IMR-90 (cell line): ENCODE measurements around the gene ASS1. TPM values are rescaled to one million over a fixed set of nuclear protein-coding genes. Genes with fewer than 3 reads are reported as not detected.

Experiments used
- ATAC-seq: fragments of 200-7000 bp; cut with Tn5 transposase; 2 replicates; pipeline ENCODE4 v1.9.1; 2020; ENCODE audit warnings: low read depth, mild to moderate bottlenecking, moderate library complexity
- BruUV-seq: library from RNA; stranded (reverse); fragments of 400-500 nt; replicated peaks from 2 replicates; lab custom pipeline; 2021; lab: Mats Ljungman, UMichigan
- CTCF ChIA-PET: fragments of 300-600 bp; formaldehyde crosslinking; extraction: SDS; loops from one replicate; lab custom pipeline; 2021; ENCODE audit warnings: antibody characterized with exemption; lab: Yijun Ruan, JAX
- POLR2A ChIA-PET: fragments of 300-600 bp; sonication (Branson Sonifier 250); formaldehyde crosslinking; loops from one replicate; lab custom pipeline; 2022; ENCODE audit warnings: antibody characterized with exemption; ENCODE audit not compliant: unreplicated experiment; lab: Charles Lee
- DNase-seq: peaks from one replicate; pipeline ENCODE4 v3.0.0; 2013
- H2AFZ ChIP-seq: replicated peaks from 2 replicates; pipeline ENCODE3; 2013; ENCODE audit warnings: low read length, mild to moderate bottlenecking; ENCODE audit not compliant: poor library complexity
- H2AK5ac ChIP-seq: 2 replicates; pipeline ENCODE4 v1.6.1; 2013; ENCODE audit warnings: low read depth, low read length, inconsistent platforms
- H2AK9ac ChIP-seq: replicated peaks from 2 replicates; pipeline ENCODE3; 2013; ENCODE audit warnings: mild to moderate bottlenecking, low read depth, low read length, moderate library complexity; ENCODE audit not compliant: poor library complexity
- H2BK120ac ChIP-seq: 2 replicates; pipeline ENCODE4 v1.6.1; 2013; ENCODE audit warnings: low read depth, low read length, inconsistent platforms
- H2BK15ac ChIP-seq: 3 replicates; pipeline ENCODE4 v1.6.1; 2013; ENCODE audit warnings: low read depth, low read length, inconsistent platforms
- H2BK20ac ChIP-seq: 2 replicates; pipeline ENCODE4 v1.6.1; 2013; ENCODE audit warnings: low read depth, mild to moderate bottlenecking, inconsistent platforms, low read length, moderate library complexity
- H2BK5ac ChIP-seq: 2 replicates; pipeline ENCODE4 v1.6.1; 2013; ENCODE audit warnings: mild to moderate bottlenecking, low read depth, low read length, inconsistent platforms; ENCODE audit not compliant: poor library complexity, severe bottlenecking
- H3K14ac ChIP-seq: replicated peaks from 2 replicates; pipeline ENCODE4 v1.6.1; 2013; ENCODE audit warnings: low read depth, low read length, inconsistent platforms
- H3K18ac ChIP-seq: 2 replicates; pipeline ENCODE4 v1.6.1; 2013; ENCODE audit warnings: low read depth, low read length, control low read depth
- H3K23ac ChIP-seq: 2 replicates; pipeline ENCODE4 v1.6.1; 2013; ENCODE audit warnings: low read depth, low read length, inconsistent platforms
- H3K27ac ChIP-seq: 2 replicates; pipeline ENCODE4 v1.5.1; 2013; ENCODE audit warnings: mild to moderate bottlenecking, control low read depth, low read length; ENCODE audit not compliant: insufficient read depth
- H3K27me3 ChIP-seq: 2 replicates; pipeline ENCODE4 v1.6.1; 2013; ENCODE audit warnings: low read length; ENCODE audit not compliant: control insufficient read depth, insufficient read depth
- H3K36me3 ChIP-seq: 2 replicates; pipeline ENCODE4 v1.6.1; 2013; ENCODE audit warnings: low read length, mixed read lengths; ENCODE audit not compliant: control insufficient read depth, insufficient read depth
- H3K4ac ChIP-seq: 2 replicates; pipeline ENCODE4 v1.6.1; 2013; ENCODE audit warnings: low read depth, low read length, inconsistent platforms
- H3K4me1 ChIP-seq: 2 replicates; pipeline ENCODE4 v1.6.1; 2013; ENCODE audit warnings: low read length, mixed read lengths; ENCODE audit not compliant: control insufficient read depth, insufficient read depth
- H3K4me2 ChIP-seq: 2 replicates; pipeline ENCODE4 v1.6.1; 2013; ENCODE audit warnings: low read depth, mild to moderate bottlenecking, control low read depth, low read length, moderate library complexity
- H3K4me3 ChIP-seq: 2 replicates; pipeline ENCODE4 v1.5.1; 2013; ENCODE audit warnings: low read depth, mild to moderate bottlenecking, control low read depth, low read length, moderate library complexity; ENCODE audit not compliant: insufficient read depth
- H3K56ac ChIP-seq: 2 replicates; pipeline ENCODE4 v1.6.1; 2013; ENCODE audit warnings: low read length, inconsistent platforms; ENCODE audit not compliant: insufficient read depth; ENCODE audit errors: extremely low read depth
- H3K79me1 ChIP-seq, 2 experiments: 2 replicates each; pipeline ENCODE4 v1.6.1; 2013; ENCODE audit warnings: low read length in 2 of 2, inconsistent platforms in 1 of 2, low read depth in 1 of 2
- H3K9ac ChIP-seq: 2 replicates; pipeline ENCODE4 v1.6.1; 2013; ENCODE audit warnings: low read depth, low read length, control low read depth
- H3K9me1 ChIP-seq: 2 replicates; pipeline ENCODE4 v1.6.1; 2013; ENCODE audit warnings: low read length, inconsistent platforms; ENCODE audit not compliant: insufficient read depth
- H3K9me3 ChIP-seq: 2 replicates; pipeline ENCODE4 v1.6.1; 2013; ENCODE audit warnings: low read length; ENCODE audit not compliant: control insufficient read depth, insufficient read depth
- H4K20me1 ChIP-seq: 2 replicates; pipeline ENCODE4 v1.6.1; 2013; ENCODE audit warnings: low read length, inconsistent platforms; ENCODE audit not compliant: insufficient read depth
- H4K5ac ChIP-seq: 2 replicates; pipeline ENCODE4 v1.6.1; 2013; ENCODE audit warnings: mild to moderate bottlenecking, low read depth, low read length, control low read depth
- H4K8ac ChIP-seq, 2 experiments: 2 replicates each; pipeline ENCODE4 v1.6.1; 2013; ENCODE audit warnings: low read depth in 2 of 2, low read length in 2 of 2, control low read depth in 1 of 2, inconsistent platforms in 1 of 2
- H4K91ac ChIP-seq: 2 replicates; pipeline ENCODE4 v1.6.1; 2013; ENCODE audit warnings: low read depth, low read length, inconsistent platforms; ENCODE audit not compliant: insufficient read depth
- CEBPB ChIP-seq: IDR thresholded peaks from 2 replicates; pipeline ENCODE4 v1.6.1; 2012; ENCODE audit warnings: low read depth, low read length, improper control_type of control experiment
- CTCF ChIP-seq: conservative IDR thresholded peaks from 2 replicates; pipeline ENCODE4 v1.5.1; 2012; ENCODE audit warnings: mild to moderate bottlenecking, low read depth, low read length, improper control_type of control experiment
- ELK1 ChIP-seq: fragments of 150-350 bp; IDR thresholded peaks from 2 replicates; pipeline ENCODE4 v1.6.1; 2016; ENCODE audit warnings: low read depth, mild to moderate bottlenecking, low read length, moderate library complexity, borderline replicate concordance
- FOS ChIP-seq: fragments of 150-350 bp; IDR thresholded peaks from 2 replicates; pipeline ENCODE4 v1.6.1; 2016; ENCODE audit warnings: low read depth, low read length
- MAFK ChIP-seq: IDR thresholded peaks from 2 replicates; pipeline ENCODE4 v1.6.1; 2012; ENCODE audit warnings: low read depth, low read length, improper control_type of control experiment
- MAZ ChIP-seq: IDR thresholded peaks from 2 replicates; pipeline ENCODE4 v1.6.1; 2012; ENCODE audit warnings: low read depth, mild to moderate bottlenecking, low read length, improper control_type of control experiment, moderate library complexity, borderline replicate concordance
- MXI1 ChIP-seq: IDR thresholded peaks from 2 replicates; pipeline ENCODE4 v1.6.1; 2012; ENCODE audit warnings: low read depth, mild to moderate bottlenecking, low read length, moderate library complexity, borderline replicate concordance
- POLR2A ChIP-seq: IDR thresholded peaks from 2 replicates; pipeline ENCODE4 v1.6.1; 2012; ENCODE audit warnings: mild to moderate bottlenecking, low read depth, low read length
- RCOR1 ChIP-seq: IDR thresholded peaks from 2 replicates; pipeline ENCODE4 v1.6.1; 2012; ENCODE audit warnings: mild to moderate bottlenecking, low read length, improper control_type of control experiment; ENCODE audit not compliant: insufficient replicate concordance
- SMC3 ChIP-seq: fragments of 150-350 bp; IDR thresholded peaks from 2 replicates; pipeline ENCODE4 v1.6.1; 2016; ENCODE audit warnings: low read depth, mild to moderate bottlenecking, antibody characterized with exemption, low read length, moderate library complexity
- USF2 ChIP-seq: fragments of 150-350 bp; IDR thresholded peaks from 2 replicates; pipeline ENCODE4 v1.6.1; 2017; ENCODE audit warnings: mild to moderate bottlenecking, antibody characterized with exemption, low read length, low read depth
- WGBS, 2 experiments: methylation state at CpG; one replicate each; pipeline versions ENCODE4 v1.1.5 to v1.1.7; 2013; ENCODE audit warnings: missing lambda C conversion rate in 2 of 2; ENCODE audit not compliant: insufficient read length in 1 of 2; ENCODE audit errors: extremely low coverage in 2 of 2; 5-methylcytosine and 5-hydroxymethylcytosine counted together
- dilution Hi-C: fragments of 300-500 bp; cut with HindIII; formaldehyde crosslinking; loops from one replicate; pipeline ENCODE4 v1.14.3; 2018; ENCODE audit warnings: low sequenced_read_pairs; ENCODE audit not compliant: unreplicated experiment
- in situ Hi-C: fragments of 300-500 bp; cut with MboI; formaldehyde crosslinking; loops from 3 replicates; pipeline ENCODE4 v1.14.3; 2019; ENCODE audit warnings: low sequenced_read_pairs, inconsistent platforms, mixed read lengths
- intact Hi-C: fragments of 100-400 bp; cut with micrococcal nuclease; formaldehyde crosslinking; loops from 2 replicates; pipeline ENCODE4 v1.10.0; 2022
- polyA plus RNA-seq, 3 experiments: library from polyadenylated mRNA; depleted of rRNA; stranded (reverse); fragments of >200 nt; gene quantifications; 2 replicates each; pipeline ENCODE4 v1.2.3, GENCODE V29; 2012; ENCODE audit warnings: low replicate concordance in 1 of 3
- total RNA-seq: library from RNA; depleted of rRNA; stranded (reverse); fragments of >200 nt; gene quantifications from 2 replicates; pipeline ENCODE4 v1.2.3, GENCODE V29; 2012

The ASS1 gene
- total and polyA plus RNA-seq, 2 of the 4 experiments (the other 2 are of a cell fraction) = 39.6 to 41.9 TPM

- DNase-seq (no peak), ATAC-seq (no peak)
- intact Hi-C loops (no loop called here), in situ Hi-C loops (no loop called here), dilution Hi-C loops (no loop called here)
- POLR2A ChIA-PET = no interaction called here
- Histone ChIP-seq H2BK120ac (no peak overlapping the region), H3K4me2 (no peak overlapping the region), H3K56ac (no peak overlapping the region), H2BK20ac (no peak overlapping the region), H4K5ac (no peak overlapping the region), H3K79me1 (no peaks in the 10 kb centered on the region), H3K9ac (no peak overlapping the region), H3K4ac (no peak overlapping the region), H3K27me3 (peaks cover 74% of the 10 kb centered on the region), H3K9me1 (no peaks in the 10 kb centered on the region), H3K18ac (no peak overlapping the region), H3K14ac (no peak overlapping the region), H4K8ac (no peak overlapping the region), H3K27ac (no peak overlapping the region), H2BK5ac (no peak overlapping the region), H2AK5ac (no peak overlapping the region), H4K20me1 (no peaks in the 10 kb centered on the region), H3K4me3 (no peak overlapping the region), H3K4me1 (no peaks in the 10 kb centered on the region; the same call in 1 of the 2 replicates), H2BK15ac (no peak overlapping the region), H2AK9ac (no peak overlapping the region), H3K23ac (no peak overlapping the region), H3K9me3 (no peaks in the 10 kb centered on the region), H3K36me3 (no peaks in the 10 kb centered on the region), H4K91ac (no peak overlapping the region), H2AFZ (no peak overlapping the region)
- CTCF ChIA-PET = no interaction called here
- 63% methylated on average over 5 of the region's 10 CpGs; no CpG with 5 or more reads in 1 of the 2 experiments for WGBS, 2 experiments
- TF ChIP-seq ELK1 = no peak
- TF ChIP-seq CEBPB = no peak
- no peak for TF ChIP-seq MAFK
- no peak for TF ChIP-seq FOS
- no peak for TF ChIP-seq POLR2A
- no peak for TF ChIP-seq MAZ
- TF ChIP-seq SMC3 = no peak
- no peak for TF ChIP-seq CTCF
- TF ChIP-seq RCOR1 = no peak
- TF ChIP-seq MXI1 = no peak
- TF ChIP-seq USF2 = no peak
- no TSS peak for BruUV-seq
Observed at GRCh38 chr9:130532426-130533080, 87.8 kb downstream of the ASS1 start.
